ENCODE results near the gene ABHD2.

GRCh38 chr15:89103481-89104171 is 15.4 kb downstream of the ABHD2 start:
- TF ChIP-seq CTCF (IDR thresholded peaks at IDR 0.05; ENCODE audit: extremely low read depth in 1 of 2, insufficient read depth in 1 of 2, low read depth in 1 of 2, low read length in 2 of 2) (no peak), EZH2 (IDR thresholded peaks at IDR 0.05; ENCODE audit: borderline replicate concordance, low read depth, low read length, severe bottlenecking) (no peak), POLR2A (IDR thresholded peaks at IDR 0.05; ENCODE audit: low read depth, low read length) (no peak), POLR2AphosphoS5 (IDR thresholded peaks at IDR 0.05; ENCODE audit: insufficient read depth, low read depth, low read length) (no peak), FOS (IDR thresholded peaks at IDR 0.05; ENCODE audit: borderline replicate concordance, insufficient read depth, low read length) (no peak), MAX (IDR thresholded peaks at IDR 0.05; ENCODE audit: insufficient read depth, insufficient read length) (no peak)

All from endothelial cell of umbilical vein (primary cell).